RWPE1 (cell line): Measurements from ENCODE around the gene FRMD4A.

ENCODE experiments used
- CTCF ChIA-PET: fragments of 350-600 bp; sonication (Branson Sonifier 250); formaldehyde crosslinking; extraction: SDS; loops from one replicate; lab custom pipeline; 2021; lab: Yijun Ruan, JAX
- POLR2A ChIA-PET: fragments of 400-600 bp; formaldehyde crosslinking; extraction: SDS; loops from one replicate; lab custom pipeline; 2020; ENCODE audit warnings: antibody characterized with exemption; ENCODE audit not compliant: low non-redundant PET; lab: Yijun Ruan, JAX
- DNase-seq: peaks from one replicate; pipeline ENCODE4 v3.0.0; 2012; ENCODE audit warnings: low spot score
- H3K27ac ChIP-seq: fragments of 450-650 bp; 2 replicates; pipeline ENCODE4 v1.5.1; 2017
- TF ChIP-seq, protein P1 (sequence below): fragments of 450-650 bp; conservative IDR thresholded peaks from 2 replicates; pipeline ENCODE4 v1.5.1; 2017; ENCODE audit warnings: low read depth, mild to moderate bottlenecking

Gene FRMD4A

GRCh38 chr10:14254368-14254767 lies 76.4 kb downstream of the FRMD4A start:
- CTCF ChIA-PET: no interaction called here
- no peak for DNase-seq
- POLR2A ChIA-PET: no interaction called here
- no peak overlapping the region for H3K27ac ChIP-seq
- TF ChIP-seq, protein P1, sequence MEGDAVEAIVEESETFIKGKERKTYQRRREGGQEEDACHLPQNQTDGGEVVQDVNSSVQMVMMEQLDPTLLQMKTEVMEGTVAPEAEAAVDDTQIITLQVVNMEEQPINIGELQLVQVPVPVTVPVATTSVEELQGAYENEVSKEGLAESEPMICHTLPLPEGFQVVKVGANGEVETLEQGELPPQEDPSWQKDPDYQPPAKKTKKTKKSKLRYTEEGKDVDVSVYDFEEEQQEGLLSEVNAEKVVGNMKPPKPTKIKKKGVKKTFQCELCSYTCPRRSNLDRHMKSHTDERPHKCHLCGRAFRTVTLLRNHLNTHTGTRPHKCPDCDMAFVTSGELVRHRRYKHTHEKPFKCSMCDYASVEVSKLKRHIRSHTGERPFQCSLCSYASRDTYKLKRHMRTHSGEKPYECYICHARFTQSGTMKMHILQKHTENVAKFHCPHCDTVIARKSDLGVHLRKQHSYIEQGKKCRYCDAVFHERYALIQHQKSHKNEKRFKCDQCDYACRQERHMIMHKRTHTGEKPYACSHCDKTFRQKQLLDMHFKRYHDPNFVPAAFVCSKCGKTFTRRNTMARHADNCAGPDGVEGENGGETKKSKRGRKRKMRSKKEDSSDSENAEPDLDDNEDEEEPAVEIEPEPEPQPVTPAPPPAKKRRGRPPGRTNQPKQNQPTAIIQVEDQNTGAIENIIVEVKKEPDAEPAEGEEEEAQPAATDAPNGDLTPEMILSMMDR: no peak

DNA sequence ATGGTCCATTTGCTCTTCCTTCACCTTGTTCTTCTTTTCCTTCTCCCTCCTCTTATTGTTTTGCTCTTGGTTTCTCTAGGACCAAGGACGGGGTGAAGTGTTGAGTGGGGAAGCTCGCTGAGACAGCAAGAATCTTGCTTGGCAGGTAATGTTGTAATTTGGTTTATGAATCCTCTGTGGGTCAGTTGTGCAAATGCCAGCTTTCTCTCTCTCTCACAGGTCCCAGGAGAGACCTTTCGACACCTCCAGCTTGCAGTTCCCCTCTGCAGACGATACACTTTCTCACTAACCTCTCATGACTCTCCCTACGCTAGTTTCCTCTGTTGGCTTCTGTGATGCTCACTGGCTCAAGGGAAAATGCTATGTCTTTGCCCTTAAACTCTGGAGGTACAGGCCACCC lies 77.0 kb downstream of the FRMD4A start:
- ChIA-PET CTCF (no interaction called here), POLR2A (no interaction called here)
- no peak overlapping the region for H3K27ac ChIP-seq
- TF ChIP-seq, protein P1: no peak
- no peak for DNase-seq

DNA sequence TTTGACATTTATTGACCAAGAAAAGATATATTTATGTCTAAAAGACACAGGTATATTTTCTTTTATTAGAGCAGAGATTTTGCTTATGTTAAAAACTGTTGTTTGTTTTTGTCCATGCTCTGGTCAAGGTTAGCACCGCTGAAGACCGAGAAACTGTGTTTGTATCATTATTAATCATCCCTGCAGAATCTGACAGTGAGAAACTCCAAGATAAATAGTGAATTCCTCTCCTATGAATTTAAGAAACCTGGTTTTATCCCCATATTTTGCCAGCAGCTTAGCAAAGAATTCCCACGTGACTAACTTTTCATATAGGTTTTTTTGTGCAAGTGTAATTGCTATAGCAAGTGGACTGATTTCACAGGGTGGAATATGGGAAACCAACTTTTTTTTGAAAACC lies 77.6 kb downstream of the FRMD4A start:
- CTCF ChIA-PET: no interaction called here
- no peak overlapping the region for H3K27ac ChIP-seq
- TF ChIP-seq, protein P1: no peak
- no peak for DNase-seq
- POLR2A ChIA-PET: no interaction called here

DNA sequence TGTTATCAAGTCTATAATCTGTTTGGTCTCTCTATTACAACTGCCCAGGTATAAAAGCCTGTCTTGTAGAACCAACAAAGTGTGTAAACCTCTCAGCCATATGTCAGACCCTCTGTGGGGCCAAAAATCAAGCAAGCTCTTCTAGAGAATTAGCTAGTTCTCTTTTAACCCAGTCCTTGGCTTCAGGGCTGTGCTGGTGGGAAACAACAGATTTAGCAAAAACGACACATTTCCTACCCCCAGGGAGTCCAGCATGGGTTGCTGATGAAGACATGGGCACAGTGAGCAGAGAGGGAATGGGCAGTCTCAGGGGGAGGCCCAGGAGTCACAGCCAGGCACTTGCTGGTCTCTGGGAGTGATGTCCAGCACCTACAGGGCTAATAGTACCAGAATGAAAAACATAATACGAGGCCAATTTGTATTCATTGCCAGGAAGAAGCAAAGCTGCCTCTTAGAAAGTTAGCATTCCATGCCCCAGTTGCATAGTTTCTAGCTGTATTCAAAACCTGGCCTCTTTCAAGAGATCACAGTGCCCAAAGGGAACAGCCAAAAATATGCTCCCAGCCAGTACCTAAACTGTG lies 80.1 kb downstream of the FRMD4A start:
- no peak overlapping the region for H3K27ac ChIP-seq
- no peak for DNase-seq
- TF ChIP-seq, protein P1: no peak
- POLR2A ChIA-PET: interaction anchor here (0.6 kb wide), 1 partner anchor 21 kb away, joined by 3 read pairs; no protein-coding TSS in a partner anchor
- CTCF ChIA-PET: interaction anchor here (1.0 kb wide), 1 partner anchor 12 kb away, joined by 3 read pairs; no protein-coding TSS in a partner anchor

DNA sequence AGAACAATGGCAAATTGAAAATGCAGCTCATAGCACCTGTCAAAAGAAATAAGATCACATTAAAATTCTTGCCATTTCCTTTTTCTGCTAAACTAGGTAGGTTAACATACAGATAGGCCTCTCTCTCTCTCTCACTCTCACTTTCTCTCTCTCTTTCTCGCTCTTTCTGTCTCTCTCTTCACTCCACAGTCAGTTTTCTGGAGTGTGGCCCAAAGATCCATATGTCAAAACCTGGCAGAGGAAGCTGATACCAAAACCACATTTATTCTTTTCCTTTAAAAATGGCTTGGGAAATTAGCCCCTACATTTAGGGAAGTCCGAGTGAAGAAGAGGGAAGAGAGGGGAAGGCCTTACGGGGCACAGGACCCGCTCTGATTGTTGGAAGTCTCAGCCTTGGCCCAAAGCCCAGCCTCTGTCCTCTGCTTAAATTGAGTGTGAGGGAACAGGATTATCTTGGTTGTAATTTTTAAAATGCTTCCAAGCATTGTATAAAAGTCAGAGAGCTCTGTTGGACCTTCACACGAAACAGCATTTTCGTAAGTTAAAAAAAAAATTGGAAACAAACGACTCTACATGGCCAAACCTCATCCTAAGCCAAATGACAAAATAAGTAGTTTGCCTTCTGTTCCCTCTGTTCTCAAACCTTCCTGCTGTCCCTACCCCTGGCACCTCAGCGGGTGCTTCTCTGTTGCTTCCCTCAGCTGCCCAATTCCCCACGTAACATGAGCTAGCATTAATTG lies 83.2 kb downstream of the FRMD4A start:
- no peak overlapping the region for H3K27ac ChIP-seq
- CTCF ChIA-PET: interaction anchor here (0.6 kb wide), 1 partner anchor 968 kb away, joined by 3 read pairs; no protein-coding TSS in a partner anchor
- TF ChIP-seq, protein P1: no peak
- POLR2A ChIA-PET: interaction anchor here (0.7 kb wide), 1 partner anchor 14 kb away, joined by 3 read pairs; no protein-coding TSS in a partner anchor
- DNase-seq: no peak

- ChIA-PET CTCF (no interaction called here), POLR2A (no interaction called here)
- peak; percentile 46 for DNase-seq
- no peak overlapping the region for H3K27ac ChIP-seq
- TF ChIP-seq, protein P1: no peak
These were observed 85.9 kb downstream of the FRMD4A start for GRCh38 chr10:14244801-14245211.
